HL-60/S4 treated with phorbol 12-myristate 13-acetate at 8.2 ng/mL for 4 days and 3 days (cell line): ENCODE measurements around the gene AOX1.
"Not testable (repeated sequence)": the region's sequence is repeated elsewhere in the genome, so short reads cannot be mapped to it uniquely, and the experiment has no call there.

Experiments used
- in situ Hi-C: fragments of 300-500 bp; cut with MboI; formaldehyde crosslinking; loops from 2 replicates; pipeline ENCODE4 v1.15.0; 2022; ENCODE audit warnings: low sequenced_read_pairs

Gene AOX1

DNA sequence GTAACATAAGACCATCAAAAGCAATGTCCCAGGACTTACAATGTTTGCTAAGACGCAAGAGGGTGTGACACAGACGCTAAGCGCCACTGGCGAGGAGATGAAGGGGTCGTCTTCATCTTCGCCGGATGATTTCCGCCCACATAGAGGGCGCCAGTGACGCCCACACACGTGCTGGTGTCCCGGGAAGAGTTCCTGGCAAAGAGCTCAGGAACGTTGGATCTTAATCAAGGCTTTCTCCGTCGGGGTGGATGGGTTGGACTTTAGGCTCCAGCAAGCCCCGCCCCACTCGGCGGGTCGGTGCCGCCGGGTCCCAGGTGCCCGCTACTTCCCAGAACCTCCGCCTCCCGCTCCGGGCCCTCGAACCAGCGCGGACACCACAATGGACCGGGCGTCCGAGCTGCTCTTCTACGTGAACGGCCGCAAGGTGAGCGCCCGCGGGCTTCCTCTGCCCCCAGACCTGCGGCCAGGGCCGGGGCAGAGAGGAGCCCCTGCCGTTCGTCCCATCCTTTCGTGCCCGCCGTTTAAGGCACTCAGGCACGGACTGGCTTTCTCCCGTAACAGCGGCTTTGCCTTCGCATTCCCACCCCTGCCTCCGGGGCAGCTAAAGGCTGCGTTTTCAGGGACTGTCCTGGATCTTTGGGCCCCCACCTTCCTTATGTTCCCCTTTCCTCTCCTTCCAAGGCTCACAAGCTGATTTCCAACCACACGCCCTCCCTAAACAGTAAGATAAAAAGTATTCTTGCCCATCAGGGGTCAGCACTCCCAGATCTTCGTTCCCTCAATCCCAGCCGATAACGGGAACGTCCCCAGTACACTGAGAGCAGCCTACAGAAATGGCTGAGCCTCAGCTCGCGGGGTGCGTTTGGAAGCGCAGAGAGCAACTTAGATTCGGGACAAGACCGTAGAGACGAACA is at the start of gene AOX1:
TSS of gene AOX1 (plus strand) at position 285 of the 914 bp plus-strand sequence. CDS start at position 380, 95 bp downstream.
- in situ Hi-C loops, result no loop called here

DNA sequence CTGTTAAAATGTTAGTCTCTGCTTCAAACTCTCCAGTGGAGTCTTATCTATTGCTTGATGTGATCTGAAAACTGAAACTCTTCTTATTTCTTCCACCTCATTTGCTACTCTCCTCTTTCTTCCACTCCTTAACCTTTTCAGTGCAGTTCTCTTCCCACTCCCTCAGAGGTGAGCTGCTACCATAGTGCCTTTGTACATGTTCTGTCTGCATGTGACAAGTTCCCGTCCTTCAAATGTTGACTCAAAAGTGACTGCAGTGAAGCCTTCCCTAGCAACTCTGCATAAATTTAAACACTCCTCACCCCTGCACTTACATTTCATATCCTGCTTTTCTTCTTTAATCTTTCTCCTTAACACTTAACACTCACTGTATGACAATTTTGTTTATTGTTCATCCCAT is 47.7 kb upstream of the AOX1 start:
- in situ Hi-C loops, result no loop called here

DNA sequence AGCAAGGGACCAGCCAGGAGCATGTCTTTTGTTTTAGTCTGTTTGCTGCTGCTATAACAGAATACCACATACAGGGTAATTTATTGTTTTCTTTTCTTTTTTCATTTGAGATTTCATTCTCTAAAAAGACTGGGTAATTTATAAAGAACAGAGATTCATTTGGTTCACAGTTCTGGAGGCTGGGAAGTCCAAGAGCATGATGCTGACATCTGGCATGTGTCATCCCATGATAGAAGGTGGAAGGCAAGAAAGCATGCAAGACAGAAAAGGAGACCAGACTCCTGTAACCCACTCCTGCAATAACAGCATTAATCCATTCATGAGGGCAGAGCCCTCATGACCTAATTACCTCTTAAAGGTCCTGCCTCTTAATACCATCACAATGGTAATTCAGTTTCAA is 45.0 kb upstream of the AOX1 start:
- in situ Hi-C loops, result no loop called here

GRCh38 chr2:200566596-200566995 is 19.2 kb upstream of the AOX1 start:
- in situ Hi-C loops, result not testable (repeated sequence)

GRCh38 chr2:200567932-200568331 is 17.9 kb upstream of the AOX1 start:
- in situ Hi-C loops, result no loop called here

DNA sequence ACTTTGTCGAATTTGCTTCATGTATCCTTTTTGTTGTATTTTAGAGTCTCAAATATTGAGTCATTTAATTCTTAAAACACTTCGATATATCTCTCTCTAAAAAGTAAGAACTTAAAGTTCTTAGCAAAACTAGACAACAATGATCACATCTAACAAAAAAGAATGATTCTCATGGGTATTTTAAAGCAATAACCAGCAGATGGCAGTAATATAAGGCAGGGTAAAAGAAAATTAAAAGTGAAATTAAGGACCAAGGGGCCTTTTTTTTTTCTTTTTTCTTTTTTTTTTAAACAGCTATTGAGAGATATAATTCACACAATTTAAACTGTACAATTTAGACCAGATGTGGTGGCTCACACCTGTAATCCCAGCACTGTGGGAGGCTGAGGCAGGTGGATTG is 9.9 kb upstream of the AOX1 start:
- in situ Hi-C loops, result no loop called here

- in situ Hi-C loops, result no loop called here
Measured at GRCh38 chr2:200577027-200577426, 8.8 kb upstream of the AOX1 start.

DNA sequence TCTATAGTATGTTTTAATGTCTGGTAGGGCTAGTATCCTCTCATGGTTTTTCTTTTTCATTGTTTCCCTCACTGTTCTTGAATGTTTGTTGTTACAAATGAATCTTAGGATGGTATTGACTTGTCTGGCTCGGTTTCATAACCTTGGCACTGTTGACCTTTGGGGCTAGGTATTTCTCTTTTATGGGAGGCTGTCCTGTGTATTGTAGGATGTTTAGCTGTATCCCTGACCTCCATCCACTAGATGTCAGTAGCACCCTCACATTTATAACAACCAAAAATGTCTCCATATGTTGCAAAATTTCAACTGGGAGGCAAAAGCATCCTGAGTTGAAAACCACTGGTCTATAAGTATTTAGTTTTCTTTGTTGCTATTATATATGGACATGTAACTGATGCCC is 7.0 kb upstream of the AOX1 start:
- in situ Hi-C loops, result no loop called here

- in situ Hi-C loops, result no loop called here
Measured at GRCh38 chr2:200584639-200585038, 1.2 kb upstream of the AOX1 start.

- in situ Hi-C loops, result no loop called here
Measured at GRCh38 chr2:200585340-200585729, 479 bp upstream of the AOX1 start.

DNA sequence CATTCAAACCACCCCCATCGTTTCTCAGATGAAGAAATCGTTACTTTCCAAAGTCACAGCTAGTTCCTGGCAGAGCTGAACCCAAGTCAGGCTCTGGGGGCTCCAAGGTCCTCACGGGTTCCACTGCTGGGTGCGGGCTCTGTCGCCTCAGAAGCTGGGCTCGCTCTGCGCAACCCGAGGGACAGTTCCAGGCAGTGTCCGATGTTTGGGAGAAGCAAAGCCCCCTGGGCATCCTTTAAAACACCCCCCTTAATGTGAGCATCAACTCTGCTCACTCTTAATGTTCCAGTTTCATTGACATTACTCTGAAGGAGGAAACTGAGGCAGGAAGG is 796 bp downstream of the AOX1 start:
- in situ Hi-C loops, result no loop called here

GRCh38 chr2:200587007-200587616 is 1.3 kb downstream of the AOX1 start:
- in situ Hi-C loops, result no loop called here

- in situ Hi-C loops, result no loop called here
Measured at GRCh38 chr2:200588076-200588678, 2.4 kb downstream of the AOX1 start.

- in situ Hi-C loops, result no loop called here
Measured at GRCh38 chr2:200590090-200590489, 4.3 kb downstream of the AOX1 start.

DNA sequence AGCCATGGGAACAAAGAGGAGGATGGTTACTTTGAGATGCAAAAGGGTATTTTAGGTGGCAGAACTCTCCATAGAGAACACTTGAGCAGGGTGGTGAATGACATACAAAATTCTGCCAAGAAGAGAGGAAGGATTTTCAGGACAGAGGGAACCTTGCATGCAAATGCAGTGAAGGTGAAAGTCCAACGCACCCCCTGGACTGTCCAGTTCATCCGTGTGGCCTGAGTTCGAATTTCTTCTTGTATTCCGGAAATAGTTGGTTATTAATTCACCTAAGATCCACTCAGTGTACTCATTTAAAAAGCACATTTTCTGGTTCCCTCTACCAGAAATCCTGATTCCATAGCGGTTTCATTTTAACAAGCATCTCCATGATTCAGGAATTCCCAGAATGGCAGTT is 5.5 kb downstream of the AOX1 start:
- in situ Hi-C loops, result no loop called here

GRCh38 chr2:200592406-200593075 is 6.7 kb downstream of the AOX1 start:
- in situ Hi-C loops, result no loop called here

DNA sequence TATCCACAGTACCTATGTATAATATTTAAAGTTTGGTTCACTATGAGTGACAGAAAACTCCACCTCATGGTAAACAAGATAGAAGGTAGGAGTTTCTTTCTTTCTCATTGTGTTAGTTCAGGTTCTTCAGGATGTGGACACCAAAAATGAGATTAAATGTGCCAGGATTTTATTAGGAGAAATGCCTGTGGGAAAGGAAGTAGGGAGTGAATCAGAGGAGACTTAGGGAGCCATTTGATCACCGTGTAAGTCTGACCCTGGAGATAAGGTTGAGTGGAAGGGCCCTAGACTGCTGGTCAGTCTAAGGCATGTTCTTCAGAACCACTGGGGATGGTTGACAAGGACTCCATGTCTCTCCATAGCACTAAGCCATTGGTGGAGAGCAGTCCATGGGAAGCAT is 8.1 kb downstream of the AOX1 start:
- in situ Hi-C loops, result no loop called here

DNA sequence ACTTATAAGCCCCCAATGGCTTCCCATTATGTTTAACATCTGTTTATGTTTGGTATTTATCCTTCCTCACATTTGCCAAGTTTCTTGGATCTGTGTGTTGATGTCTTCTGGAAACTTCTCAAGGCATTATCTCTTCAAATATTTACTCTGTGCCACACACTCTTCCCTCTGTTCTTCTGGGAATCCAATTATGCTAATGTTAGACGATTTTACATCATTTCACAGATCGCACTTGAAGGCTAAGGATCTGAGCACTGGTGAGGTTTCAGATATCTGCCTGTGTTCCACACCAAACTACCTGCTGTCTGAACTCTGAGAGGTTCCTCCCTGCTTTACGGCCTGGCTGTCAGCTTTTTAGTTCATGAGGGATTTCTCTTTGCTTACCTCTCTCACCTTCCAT is 10.1 kb downstream of the AOX1 start:
- in situ Hi-C loops, result no loop called here

- in situ Hi-C loops, result no loop called here
Measured at GRCh38 chr2:200596774-200597570, 11.2 kb downstream of the AOX1 start.

GRCh38 chr2:200599206-200599605 is 13.4 kb downstream of the AOX1 start:
- in situ Hi-C loops, result no loop called here
